DMS114 treated with DMSO at 0.1 percent for 48 hours (cell line): ENCODE results near the gene HNRNPM.
"Not testable (repeated sequence)": the region's sequence is repeated elsewhere in the genome, so short reads cannot be mapped to it uniquely, and the experiment has no call there.

Experiments
- DNase-seq: peaks from one replicate; lab custom pipeline; 2025; ENCODE audit not compliant: unreplicated experiment; lab: John Stamatoyannopoulos, UW

HNRNPM gene

GRCh38 chr19:8444677-8445487 lies at the start of gene HNRNPM:
HNRNPM (plus strand) TSS chr19:8444975; CDS start chr19:8444999, 24 bp downstream.
- peak; percentile 89 for DNase-seq

GRCh38 chr19:8395621-8396082 lies 49.1 kb upstream of the HNRNPM start:
- DNase-seq, result no peak

- no peak for DNase-seq
Measured at GRCh38 chr19:8396185-8396562, 48.6 kb upstream of the HNRNPM start.

- DNase-seq, result peak; percentile 15
Measured at GRCh38 chr19:8396563-8397203, 48.1 kb upstream of the HNRNPM start.

GRCh38 chr19:8397271-8397670 lies 47.5 kb upstream of the HNRNPM start:
- DNase-seq, result no peak

- DNase-seq, result no peak
Measured at GRCh38 chr19:8397746-8398310, 46.9 kb upstream of the HNRNPM start.

GRCh38 chr19:8398311-8398771 lies 46.4 kb upstream of the HNRNPM start:
- DNase-seq, result no peak

- DNase-seq, result no peak
Measured at GRCh38 chr19:8399681-8400188, 45.0 kb upstream of the HNRNPM start.

- DNase-seq, result no peak
Measured at GRCh38 chr19:8401981-8402411, 42.8 kb upstream of the HNRNPM start.

GRCh38 chr19:8403098-8403819 lies 41.5 kb upstream of the HNRNPM start:
- no peak for DNase-seq

GRCh38 chr19:8403820-8404109 lies 41.0 kb upstream of the HNRNPM start:
- DNase-seq, result no peak

GRCh38 chr19:8404391-8405151 lies 40.2 kb upstream of the HNRNPM start:
- DNase-seq, result no peak

GRCh38 chr19:8410718-8411117 lies 34.1 kb upstream of the HNRNPM start:
- not testable (repeated sequence) for DNase-seq

- peak; percentile 85 for DNase-seq
Measured at GRCh38 chr19:8412783-8413628, 31.8 kb upstream of the HNRNPM start, which contains the start of gene MARCHF2. MARCHF2 (plus strand) TSS chr19:8413305; CDS start chr19:8421841, 8,536 bp downstream.

GRCh38 chr19:8413629-8413995 lies 31.2 kb upstream of the HNRNPM start:
- no peak for DNase-seq

GRCh38 chr19:8416796-8417195 lies 28.0 kb upstream of the HNRNPM start:
- no peak for DNase-seq

GRCh38 chr19:8421484-8422461 lies 23.0 kb upstream of the HNRNPM start:
- no peak for DNase-seq

- no peak for DNase-seq
Measured at GRCh38 chr19:8423817-8424223, 21.0 kb upstream of the HNRNPM start.
